ENCODE measurements around the gene ZNF77.
A peak's percentile ranks its signal among the peaks of the same experiment; 100 is the strongest.
"Not testable (repeated sequence)": the region's sequence is repeated elsewhere in the genome, so short reads cannot be mapped to it uniquely, and the experiment has no call there.

ZNF77 gene

GRCh38 chr19:2944775-2945574, at the start of gene ZNF77:
Gene ZNF77, minus strand, starts transcription at chr19:2944971. Its CDS starts 131 bp downstream, at chr19:2944840.
- DNase-seq, result peak; percentile 98

- DNase-seq, result no peak
Observed at GRCh38 chr19:2993579-2993978, 48.8 kb upstream of the ZNF77 start.

- DNase-seq, result no peak
Observed at GRCh38 chr19:2992958-2993357, 48.2 kb upstream of the ZNF77 start.

- not testable (repeated sequence) for DNase-seq
Observed at GRCh38 chr19:2992333-2992732, 47.6 kb upstream of the ZNF77 start.

- DNase-seq, result no peak
Observed at GRCh38 chr19:2989236-2989946, 44.6 kb upstream of the ZNF77 start.

- no peak for DNase-seq
Observed at GRCh38 chr19:2988568-2988967, 43.8 kb upstream of the ZNF77 start.

GRCh38 chr19:2987797-2988196, 43.0 kb upstream of the ZNF77 start:
- DNase-seq, result no peak

GRCh38 chr19:2986951-2987524, 42.3 kb upstream of the ZNF77 start:
- DNase-seq, result no peak

- no peak for DNase-seq
Observed at GRCh38 chr19:2984215-2984528, 39.4 kb upstream of the ZNF77 start.

- DNase-seq, result no peak
Observed at GRCh38 chr19:2983351-2984214, 38.8 kb upstream of the ZNF77 start.

GRCh38 chr19:2982983-2983350, 38.2 kb upstream of the ZNF77 start:
- peak; percentile 58 for DNase-seq

GRCh38 chr19:2982561-2982960, 37.8 kb upstream of the ZNF77 start:
- DNase-seq, result no peak

GRCh38 chr19:2981898-2982297, 37.1 kb upstream of the ZNF77 start:
- DNase-seq, result no peak

- no peak for DNase-seq
Observed at GRCh38 chr19:2978772-2979171, 34.0 kb upstream of the ZNF77 start.

GRCh38 chr19:2978166-2978767, 33.5 kb upstream of the ZNF77 start:
- no peak for DNase-seq

- no peak for DNase-seq
Observed at GRCh38 chr19:2977746-2978138, 33.0 kb upstream of the ZNF77 start.

GRCh38 chr19:2977001-2977745, 32.4 kb upstream of the ZNF77 start, which contains the start of gene TLE6:
Gene TLE6, plus strand, starts transcription at chr19:2977564. Its CDS starts 670 bp downstream, at chr19:2978234.
- peak; percentile 74 for DNase-seq

GRCh38 chr19:2976609-2977000, 31.8 kb upstream of the ZNF77 start:
- DNase-seq, result no peak

- no peak for DNase-seq
Observed at GRCh38 chr19:2974342-2975041, 29.7 kb upstream of the ZNF77 start.

GRCh38 chr19:2973229-2973628, 28.5 kb upstream of the ZNF77 start:
- DNase-seq, result no peak

GRCh38 chr19:2970201-2970835, 25.5 kb upstream of the ZNF77 start:
- peak; percentile 56 for DNase-seq
